Measurements from ENCODE around the gene METTL8.

Gene METTL8

DNA sequence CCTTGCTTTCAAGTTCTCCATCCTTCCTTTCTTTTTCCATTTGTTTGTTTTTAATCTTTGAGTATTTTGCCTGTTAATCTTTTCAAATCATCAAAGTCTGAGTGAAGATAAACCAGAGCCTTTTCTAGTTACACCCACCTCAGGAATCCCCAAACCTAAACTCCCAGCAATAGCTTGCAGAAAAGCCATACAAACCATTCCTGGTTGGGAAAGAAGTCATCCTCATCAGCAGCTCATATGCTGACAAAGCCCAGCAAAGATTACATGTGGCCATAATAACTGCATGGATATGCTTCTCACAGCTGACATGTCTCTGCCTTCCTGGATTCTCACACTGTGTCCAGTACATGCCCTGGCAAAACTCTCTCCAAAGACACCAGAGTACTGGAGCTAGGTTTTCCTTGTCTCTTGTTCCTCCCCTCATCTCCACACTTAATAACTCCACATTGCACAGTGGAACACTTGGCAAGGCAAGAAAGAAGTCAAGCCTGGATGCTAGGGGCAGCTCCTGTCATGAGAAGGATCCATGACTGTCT is 146.7 kb downstream of the METTL8 start:
- Histone ChIP-seq H3K27ac (replicated peaks) (no peak overlapping the region), H3K27me3 (ENCODE audit: insufficient read depth, poor library complexity, severe bottlenecking) (no peaks in the 10 kb centered on the region), H3K4me3 (replicated peaks; ENCODE audit: insufficient read depth, low read length) (no peak overlapping the region)
- DNase-seq (ENCODE audit: low read depth in 1 of 2, low spot score in 1 of 2): no peak
- TF ChIP-seq, protein P1, sequence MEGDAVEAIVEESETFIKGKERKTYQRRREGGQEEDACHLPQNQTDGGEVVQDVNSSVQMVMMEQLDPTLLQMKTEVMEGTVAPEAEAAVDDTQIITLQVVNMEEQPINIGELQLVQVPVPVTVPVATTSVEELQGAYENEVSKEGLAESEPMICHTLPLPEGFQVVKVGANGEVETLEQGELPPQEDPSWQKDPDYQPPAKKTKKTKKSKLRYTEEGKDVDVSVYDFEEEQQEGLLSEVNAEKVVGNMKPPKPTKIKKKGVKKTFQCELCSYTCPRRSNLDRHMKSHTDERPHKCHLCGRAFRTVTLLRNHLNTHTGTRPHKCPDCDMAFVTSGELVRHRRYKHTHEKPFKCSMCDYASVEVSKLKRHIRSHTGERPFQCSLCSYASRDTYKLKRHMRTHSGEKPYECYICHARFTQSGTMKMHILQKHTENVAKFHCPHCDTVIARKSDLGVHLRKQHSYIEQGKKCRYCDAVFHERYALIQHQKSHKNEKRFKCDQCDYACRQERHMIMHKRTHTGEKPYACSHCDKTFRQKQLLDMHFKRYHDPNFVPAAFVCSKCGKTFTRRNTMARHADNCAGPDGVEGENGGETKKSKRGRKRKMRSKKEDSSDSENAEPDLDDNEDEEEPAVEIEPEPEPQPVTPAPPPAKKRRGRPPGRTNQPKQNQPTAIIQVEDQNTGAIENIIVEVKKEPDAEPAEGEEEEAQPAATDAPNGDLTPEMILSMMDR (IDR thresholded peaks at IDR 0.05; ENCODE audit: insufficient read depth, low read length): no peak
- TF ChIP-seq POLR2AphosphoS5 (IDR thresholded peaks at IDR 0.05; ENCODE audit: low read depth) (no peak), GABPA (IDR thresholded peaks at IDR 0.05; ENCODE audit: low read depth) (no peak), SPI1 (IDR thresholded peaks at IDR 0.05; ENCODE audit: borderline replicate concordance, low read depth) (no peak)
- TF ChIP-seq, protein P2, sequence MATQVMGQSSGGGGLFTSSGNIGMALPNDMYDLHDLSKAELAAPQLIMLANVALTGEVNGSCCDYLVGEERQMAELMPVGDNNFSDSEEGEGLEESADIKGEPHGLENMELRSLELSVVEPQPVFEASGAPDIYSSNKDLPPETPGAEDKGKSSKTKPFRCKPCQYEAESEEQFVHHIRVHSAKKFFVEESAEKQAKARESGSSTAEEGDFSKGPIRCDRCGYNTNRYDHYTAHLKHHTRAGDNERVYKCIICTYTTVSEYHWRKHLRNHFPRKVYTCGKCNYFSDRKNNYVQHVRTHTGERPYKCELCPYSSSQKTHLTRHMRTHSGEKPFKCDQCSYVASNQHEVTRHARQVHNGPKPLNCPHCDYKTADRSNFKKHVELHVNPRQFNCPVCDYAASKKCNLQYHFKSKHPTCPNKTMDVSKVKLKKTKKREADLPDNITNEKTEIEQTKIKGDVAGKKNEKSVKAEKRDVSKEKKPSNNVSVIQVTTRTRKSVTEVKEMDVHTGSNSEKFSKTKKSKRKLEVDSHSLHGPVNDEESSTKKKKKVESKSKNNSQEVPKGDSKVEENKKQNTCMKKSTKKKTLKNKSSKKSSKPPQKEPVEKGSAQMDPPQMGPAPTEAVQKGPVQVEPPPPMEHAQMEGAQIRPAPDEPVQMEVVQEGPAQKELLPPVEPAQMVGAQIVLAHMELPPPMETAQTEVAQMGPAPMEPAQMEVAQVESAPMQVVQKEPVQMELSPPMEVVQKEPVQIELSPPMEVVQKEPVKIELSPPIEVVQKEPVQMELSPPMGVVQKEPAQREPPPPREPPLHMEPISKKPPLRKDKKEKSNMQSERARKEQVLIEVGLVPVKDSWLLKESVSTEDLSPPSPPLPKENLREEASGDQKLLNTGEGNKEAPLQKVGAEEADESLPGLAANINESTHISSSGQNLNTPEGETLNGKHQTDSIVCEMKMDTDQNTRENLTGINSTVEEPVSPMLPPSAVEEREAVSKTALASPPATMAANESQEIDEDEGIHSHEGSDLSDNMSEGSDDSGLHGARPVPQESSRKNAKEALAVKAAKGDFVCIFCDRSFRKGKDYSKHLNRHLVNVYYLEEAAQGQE (IDR thresholded peaks at IDR 0.05; ENCODE audit: insufficient replicate concordance, low read depth): no peak

DNA sequence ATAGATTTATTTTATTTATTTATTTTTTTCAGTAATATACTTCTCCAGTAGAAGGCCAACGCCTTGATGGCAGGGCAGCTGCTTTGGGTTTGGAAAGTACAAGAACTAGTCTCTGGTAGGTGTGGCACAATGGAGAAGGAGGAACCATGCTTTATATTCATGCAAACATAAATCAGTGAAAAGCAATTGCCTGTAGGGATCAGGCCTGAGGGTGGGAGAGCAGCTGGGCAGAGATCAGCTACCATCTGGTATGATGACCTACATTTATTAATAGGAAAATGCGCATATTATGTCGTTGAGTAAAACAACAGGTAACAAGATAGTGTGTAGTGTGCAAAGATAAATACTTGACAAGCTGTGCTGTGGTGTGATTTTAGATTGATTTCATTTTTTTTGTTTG is 152.7 kb downstream of the METTL8 start:
- Histone ChIP-seq H3K4me3 (replicated peaks; ENCODE audit: insufficient read depth, low read length) (no peak overlapping the region), H3K27me3 (ENCODE audit: insufficient read depth, poor library complexity, severe bottlenecking) (no peaks in the 10 kb centered on the region), H3K27ac (replicated peaks) (no peak overlapping the region)
- TF ChIP-seq POLR2AphosphoS5 (IDR thresholded peaks at IDR 0.05; ENCODE audit: low read depth): no peak
- TF ChIP-seq, protein P2 (IDR thresholded peaks at IDR 0.05; ENCODE audit: insufficient replicate concordance, low read depth): no peak
- no peak for DNase-seq (ENCODE audit: low read depth in 1 of 2, low spot score in 1 of 2)

DNA sequence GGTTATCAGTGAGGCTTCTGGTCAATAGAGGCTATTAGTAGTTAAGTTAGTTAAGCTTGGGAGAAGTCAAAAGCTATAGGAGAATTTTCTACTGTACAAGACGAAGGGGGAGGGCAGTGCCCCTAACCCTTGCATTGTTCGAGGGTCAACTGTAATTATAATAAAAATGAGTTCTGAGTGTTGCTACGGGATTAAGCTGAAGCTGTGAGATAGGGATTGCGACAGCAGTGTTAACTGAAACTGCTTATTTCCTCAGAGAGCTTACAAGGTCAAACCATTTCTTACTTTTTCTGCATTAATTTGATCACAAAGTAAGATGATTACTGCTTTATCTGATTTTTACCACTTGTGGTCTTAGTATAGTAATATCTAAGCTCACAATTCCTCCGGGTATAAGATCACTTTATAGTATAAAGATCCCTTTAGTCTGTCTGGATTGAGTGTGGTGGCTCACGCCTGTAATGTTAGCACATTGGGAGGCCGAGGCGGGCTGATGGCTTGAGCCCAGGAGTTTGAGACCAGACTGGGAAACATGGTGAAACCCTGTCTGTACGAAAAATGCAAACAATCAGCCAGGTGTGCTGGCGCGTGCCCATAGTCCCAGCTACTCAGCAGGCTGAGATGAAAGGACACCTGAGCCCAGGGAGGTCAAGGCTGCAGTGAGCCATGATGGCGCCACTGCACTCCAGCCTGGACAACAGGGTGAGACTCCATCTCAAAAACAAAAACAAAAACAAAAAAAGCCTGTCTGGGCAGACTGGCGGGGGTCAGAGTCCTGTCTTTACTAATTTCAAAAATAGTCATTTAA is 153.6 kb downstream of the METTL8 start:
- 0 out of 2 replicates have a peak overlapping the region, but pooled peaks have one; percentile 4 for H3K27ac ChIP-seq (replicated peaks)
- peak in 1 of 2 experiments; percentile 18 for DNase-seq (ENCODE audit: low read depth in 1 of 2, low spot score in 1 of 2)
- H3K27me3 ChIP-seq (ENCODE audit: insufficient read depth, poor library complexity, severe bottlenecking): no peaks in the 10 kb centered on the region
- TF ChIP-seq POLR2AphosphoS5 (IDR thresholded peaks at IDR 0.05; ENCODE audit: low read depth) (no peak), SPI1 (IDR thresholded peaks at IDR 0.05; ENCODE audit: borderline replicate concordance, low read depth) (no peak), GABPA (IDR thresholded peaks at IDR 0.05; ENCODE audit: low read depth) (no peak)
- TF ChIP-seq, protein P2 (IDR thresholded peaks at IDR 0.05; ENCODE audit: insufficient replicate concordance, low read depth): no peak
- TF ChIP-seq, protein P1 (IDR thresholded peaks at IDR 0.05; ENCODE audit: insufficient read depth, low read length): no peak
- no peak overlapping the region for H3K4me3 ChIP-seq (replicated peaks; ENCODE audit: insufficient read depth, low read length)

Measured in HL-60 (cell line).